Cardiac fibroblast (primary cell): ENCODE measurements around the gene TNIK.

Experiments used
- DNase-seq, 2 donors: peaks; one replicate each; pipeline versions ENCODE4 v3.0.0 to v3.0.0-alpha.2; 2010; ENCODE audit warnings: low read depth in 2 of 2
- H3K4me3 ChIP-seq, 2 donors: replicated peaks in 1 of 2; 1 replicate in 1 of 2; 2 replicates in 1 of 2; pipeline ENCODE4 v1.5.1; 2011; ENCODE audit warnings: low read depth in 2 of 2, low read length in 2 of 2, mild to moderate bottlenecking in 2 of 2, moderate library complexity in 1 of 2
- TF ChIP-seq, protein P1 (sequence below): IDR thresholded peaks from one replicate; pipeline ENCODE4 v1.5.1; 2011; ENCODE audit warnings: low read depth, mild to moderate bottlenecking, low read length, inconsistent platforms

Gene TNIK

DNA sequence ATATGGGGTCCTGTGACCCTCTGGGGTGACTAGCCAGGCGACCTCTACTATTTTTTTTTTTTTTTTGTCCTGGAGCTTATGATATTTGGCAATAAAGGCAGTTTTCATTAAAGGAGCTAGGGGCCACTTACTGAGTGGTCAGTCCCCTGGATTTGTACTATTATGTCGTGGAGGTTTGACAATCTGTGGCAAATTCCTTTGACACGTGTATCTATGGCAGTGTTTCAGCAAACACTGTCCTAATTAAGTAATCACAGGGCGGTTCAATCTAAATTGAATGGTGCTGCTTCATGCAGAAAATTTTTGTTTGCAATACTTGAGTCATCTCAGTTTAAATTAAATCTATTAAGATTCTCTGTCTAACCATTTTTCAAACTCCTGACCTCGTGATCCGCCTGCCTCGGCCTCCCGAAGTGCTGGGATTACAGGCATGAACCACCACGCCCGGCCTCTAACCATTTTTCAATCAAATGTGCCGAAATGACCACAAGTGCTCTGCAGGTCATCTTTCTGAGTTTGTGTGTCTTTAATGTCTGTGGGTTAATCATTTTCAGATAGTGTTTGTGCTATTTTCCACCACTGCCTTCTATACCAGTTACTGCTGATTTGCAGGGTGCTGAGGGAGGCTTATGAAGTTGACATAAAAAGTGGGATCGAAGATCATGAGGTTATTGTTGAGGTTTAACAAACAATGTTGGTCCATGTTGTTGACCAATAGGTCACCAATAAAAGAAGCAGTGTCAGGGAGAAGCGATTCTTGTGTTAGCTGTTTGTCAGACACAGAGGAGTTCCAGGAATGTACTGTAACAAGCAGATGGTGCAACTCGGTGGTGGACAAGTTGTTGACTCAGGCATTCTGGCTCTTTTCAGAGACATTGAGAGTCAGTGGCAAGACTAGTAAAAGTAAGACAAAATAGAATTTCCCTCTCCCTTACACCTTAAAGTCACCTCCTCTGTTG is 415.1 kb downstream of the TNIK start:
- H3K4me3 ChIP-seq, result no peak overlapping the region
- TF ChIP-seq, protein P1, sequence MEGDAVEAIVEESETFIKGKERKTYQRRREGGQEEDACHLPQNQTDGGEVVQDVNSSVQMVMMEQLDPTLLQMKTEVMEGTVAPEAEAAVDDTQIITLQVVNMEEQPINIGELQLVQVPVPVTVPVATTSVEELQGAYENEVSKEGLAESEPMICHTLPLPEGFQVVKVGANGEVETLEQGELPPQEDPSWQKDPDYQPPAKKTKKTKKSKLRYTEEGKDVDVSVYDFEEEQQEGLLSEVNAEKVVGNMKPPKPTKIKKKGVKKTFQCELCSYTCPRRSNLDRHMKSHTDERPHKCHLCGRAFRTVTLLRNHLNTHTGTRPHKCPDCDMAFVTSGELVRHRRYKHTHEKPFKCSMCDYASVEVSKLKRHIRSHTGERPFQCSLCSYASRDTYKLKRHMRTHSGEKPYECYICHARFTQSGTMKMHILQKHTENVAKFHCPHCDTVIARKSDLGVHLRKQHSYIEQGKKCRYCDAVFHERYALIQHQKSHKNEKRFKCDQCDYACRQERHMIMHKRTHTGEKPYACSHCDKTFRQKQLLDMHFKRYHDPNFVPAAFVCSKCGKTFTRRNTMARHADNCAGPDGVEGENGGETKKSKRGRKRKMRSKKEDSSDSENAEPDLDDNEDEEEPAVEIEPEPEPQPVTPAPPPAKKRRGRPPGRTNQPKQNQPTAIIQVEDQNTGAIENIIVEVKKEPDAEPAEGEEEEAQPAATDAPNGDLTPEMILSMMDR, result no peak
- peak; percentile 86 to 94 for DNase-seq

DNA sequence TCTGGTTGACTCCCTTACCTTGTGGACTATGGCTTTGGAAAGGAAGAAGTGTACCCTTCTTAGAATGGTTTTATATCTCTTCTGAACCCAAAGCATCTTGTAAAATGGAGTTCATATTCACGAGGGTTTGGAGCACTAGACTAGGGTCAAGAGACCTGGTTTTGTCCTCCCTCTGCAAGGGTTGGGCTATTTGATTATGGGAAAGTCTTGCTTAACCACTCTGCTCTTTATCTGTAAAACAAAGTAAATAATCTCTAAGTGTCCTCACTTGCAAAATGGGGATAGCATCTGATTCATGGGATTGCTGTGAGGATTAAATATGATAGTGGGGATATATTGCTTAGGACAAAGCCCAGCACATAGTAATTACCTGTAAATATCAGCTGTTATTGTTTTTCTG is 415.8 kb downstream of the TNIK start:
- TF ChIP-seq, protein P1, result no peak
- DNase-seq, result no peak

DNA sequence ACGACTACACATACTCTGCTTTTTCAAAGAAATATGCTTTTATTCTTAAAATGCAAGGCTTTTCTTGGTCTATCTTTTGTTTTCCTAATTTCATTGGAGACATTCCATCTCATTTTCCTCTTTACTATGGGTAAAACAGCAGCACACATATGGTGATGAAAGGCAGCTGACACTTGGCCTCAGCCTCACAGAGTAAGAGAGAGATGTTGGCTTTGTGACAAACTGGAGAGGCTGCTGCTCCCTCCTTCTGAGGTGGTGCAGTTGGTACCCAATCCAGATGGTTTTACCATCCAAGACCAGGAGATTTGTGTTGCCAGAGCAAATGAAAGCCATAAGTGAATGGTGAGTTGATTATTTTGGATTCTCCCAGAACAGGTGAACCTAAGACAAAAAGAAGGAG is 420.5 kb downstream of the TNIK start:
- TF ChIP-seq, protein P1, result no peak
- no peak overlapping the region for H3K4me3 ChIP-seq
- DNase-seq, result peak in 1 of 2 donors; percentile 50

More for the DNA sequence above, 415.8 kb downstream of the TNIK start:
- H3K4me3 ChIP-seq, result no peak overlapping the region

DNA sequence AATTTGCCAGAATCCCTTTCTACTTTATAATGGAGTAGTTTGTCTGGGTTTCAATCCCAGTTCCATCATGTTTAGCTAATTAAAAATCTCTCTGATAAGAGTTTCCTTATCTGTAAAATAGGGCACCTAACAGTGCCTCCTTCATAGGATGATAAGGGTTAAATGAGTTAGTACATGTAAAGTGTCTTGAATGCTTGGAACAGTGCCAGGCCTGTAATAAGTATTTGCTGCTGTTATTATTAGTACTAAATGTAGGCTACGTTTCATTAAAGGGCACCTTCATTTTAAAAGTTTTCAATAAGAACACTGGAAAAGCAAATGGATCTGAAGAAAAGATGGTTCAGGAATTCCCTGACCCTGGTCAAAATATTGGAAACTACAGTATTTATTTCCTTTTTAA is 421.9 kb downstream of the TNIK start:
- TF ChIP-seq, protein P1, result no peak
- peak; percentile 8 to 41 for DNase-seq
- H3K4me3 ChIP-seq, result no peak overlapping the region

DNA sequence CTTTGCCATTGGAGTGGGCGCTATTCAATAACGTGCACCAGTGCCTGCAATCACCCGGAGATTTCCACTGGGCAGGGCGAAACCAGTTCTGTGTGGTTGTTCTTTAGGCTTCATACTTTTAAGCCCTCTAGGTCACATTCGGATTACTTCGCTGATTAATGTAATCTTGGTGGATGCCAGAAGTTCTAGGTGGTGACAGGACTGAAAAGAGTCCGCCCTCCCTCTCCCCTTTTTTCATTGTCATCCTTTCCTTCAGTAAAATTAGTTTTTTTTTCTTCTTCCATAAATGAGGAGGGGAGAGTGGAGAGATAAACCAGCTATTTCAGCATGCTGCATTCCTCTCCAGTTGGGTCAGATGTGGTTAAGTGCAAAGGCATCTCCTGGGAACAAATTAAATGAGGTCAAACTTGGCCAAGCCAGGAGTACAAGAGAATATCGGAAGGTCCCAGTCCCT is 431.4 kb downstream of the TNIK start:
- DNase-seq, result peak; percentile 91 to 95
- H3K4me3 ChIP-seq, result peak overlapping the region; percentile 25 to 38
- TF ChIP-seq, protein P1, result no peak

DNA sequence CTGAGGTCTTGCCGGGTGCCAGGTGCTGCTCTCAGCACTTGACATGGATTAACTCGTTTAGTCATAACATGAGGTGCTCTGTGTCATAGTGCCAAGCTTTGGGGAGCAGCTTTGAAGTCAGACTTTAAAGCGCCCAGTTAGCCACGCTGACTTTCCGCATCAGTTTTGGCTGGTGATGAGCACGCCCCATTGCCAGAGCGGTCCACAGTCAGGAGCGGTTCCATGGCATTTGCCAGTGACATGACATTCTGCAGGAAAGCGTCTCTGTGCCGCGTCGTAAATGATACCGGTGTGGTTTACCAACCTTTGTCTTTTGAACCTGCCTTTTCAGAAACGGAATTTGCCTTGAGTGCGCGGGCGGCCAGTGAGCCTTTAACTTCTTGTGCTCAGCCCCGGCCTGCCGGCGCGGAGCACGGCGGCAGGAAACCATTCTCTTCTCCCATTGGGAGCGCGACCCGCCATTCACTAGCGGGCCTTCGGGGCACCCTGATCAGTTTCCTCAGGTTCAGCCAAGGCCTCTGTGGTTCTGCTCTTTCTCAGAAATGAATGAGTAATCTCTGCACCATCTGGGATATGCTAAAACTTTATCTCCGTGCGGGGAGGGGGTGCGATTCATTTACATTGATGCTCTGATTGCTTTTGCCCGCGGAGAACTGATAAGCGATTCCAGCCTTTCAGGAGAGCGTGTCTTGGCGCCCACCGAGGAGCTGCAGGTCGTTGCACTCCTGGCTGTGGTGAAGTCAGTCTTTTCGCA is 432.0 kb downstream of the TNIK start:
- DNase-seq, result peak; percentile 86
- peak overlapping the region; percentile 25 to 38 for H3K4me3 ChIP-seq
- TF ChIP-seq, protein P1, result no peak
